Measurements from ENCODE around the gene MANBA. TPM values are rescaled to one million over a fixed set of nuclear protein-coding genes. Genes with fewer than 3 reads are reported as not detected.

MANBA gene
- total RNA-seq, 1 experiment from 2014 or later, result 21.4 TPM

GRCh38 chr4:102641793-102642192, 119.0 kb downstream of the MANBA start:
- DNase-seq, result no peak
- no peak for TF ChIP-seq CTCF (conservative IDR thresholded peaks at IDR 0.05)
- Mint-ChIP-seq H3K4me1 (no peaks in the 10 kb centered on the region), H3K36me3 (ENCODE audit: insufficient read depth in 1 of 3, low read depth in 3 of 3) (peaks cover 5 to 21% (median 5%) of the 10 kb centered on the region in 3 experiments; a peak in 6 of 7 replicates), H3K9me3 (no peaks in the 10 kb centered on the region), H3K27ac (no peak overlapping the region; a peak in 1 of 7 replicates), H3K27me3 (ENCODE audit: low read depth) (no peaks in the 10 kb centered on the region), H3K4me3 (no peak overlapping the region)
- Histone ChIP-seq H3K79me1 (ENCODE audit: insufficient read depth, low read depth, low read length, poor library complexity, severe bottlenecking) (no peaks in the 10 kb centered on the region), H3K27ac (ENCODE audit: insufficient read length, low read depth, low read length) (no peak overlapping the region), H3K23me2 (ENCODE audit: insufficient read length, low read depth, low read length, poor library complexity, severe bottlenecking) (no peaks in the 10 kb centered on the region), H2BK15ac (ENCODE audit: low read depth, low read length) (no peak overlapping the region), H4K91ac (ENCODE audit: insufficient read length, low read depth, low read length) (no peak overlapping the region), H3K56ac (ENCODE audit: insufficient read length, low read depth, low read length) (no peak overlapping the region), H3K27me3 (ENCODE audit: insufficient read depth, low read length) (no peaks in the 10 kb centered on the region), H3K18ac (ENCODE audit: insufficient read length, low read depth, low read length) (no peak overlapping the region), H4K8ac (replicated peaks; ENCODE audit: insufficient read length, low read depth, low read length) (no peak overlapping the region), H4K5ac (ENCODE audit: insufficient read length, low read depth, low read length) (no peak overlapping the region), H3K79me2 (ENCODE audit: insufficient read depth, low read length) (no peaks in the 10 kb centered on the region), H2BK20ac (ENCODE audit: low read depth, low read length, poor library complexity, severe bottlenecking) (no peak overlapping the region), H3K4me1 (ENCODE audit: insufficient read depth, low read length) (no peaks in the 10 kb centered on the region), H3K14ac (ENCODE audit: insufficient read depth, low read length) (no peak overlapping the region), H2BK120ac (ENCODE audit: low read depth, low read length, poor library complexity, severe bottlenecking) (no peak overlapping the region), H3K9ac (ENCODE audit: extremely low read depth, insufficient read length, low read length) (no peak overlapping the region), H3K9me3 (ENCODE audit: control insufficient read depth, low read depth, low read length) (no peaks in the 10 kb centered on the region), H2AFZ (ENCODE audit: low read length) (no peak overlapping the region), H3K4ac (ENCODE audit: low read depth, low read length) (no peak overlapping the region), H3T11ph (ENCODE audit: low read length) (no peak overlapping the region), H3K4me2 (ENCODE audit: insufficient read depth, insufficient read length, low read length) (no peak overlapping the region), H2AK5ac (ENCODE audit: insufficient read length, low read length) (no peak overlapping the region), H2BK5ac (ENCODE audit: insufficient read length, low read length) (no peak overlapping the region), H3K23ac (ENCODE audit: insufficient read length, low read depth, low read length) (no peak overlapping the region), H4K20me1 (ENCODE audit: control insufficient read depth, insufficient read depth, insufficient read length) (no peaks in the 10 kb centered on the region), H2BK12ac (ENCODE audit: insufficient read length, low read depth, low read length) (no peak overlapping the region)
